NCI-H2227 (cell line): ENCODE data around the gene RAP1GAP.

ENCODE experiments used
- DNase-seq: peaks from one replicate; lab custom pipeline; 2025; ENCODE audit not compliant: unreplicated experiment; lab: John Stamatoyannopoulos, UW

The RAP1GAP gene

GRCh38 chr1:21614419-21615115 lies 54.6 kb downstream of the RAP1GAP start:
- DNase-seq, result no peak

- no peak for DNase-seq
Observed at GRCh38 chr1:21613072-21613867, 55.9 kb downstream of the RAP1GAP start.

- no peak for DNase-seq
Observed at GRCh38 chr1:21612057-21612456, 57.1 kb downstream of the RAP1GAP start.

DNA sequence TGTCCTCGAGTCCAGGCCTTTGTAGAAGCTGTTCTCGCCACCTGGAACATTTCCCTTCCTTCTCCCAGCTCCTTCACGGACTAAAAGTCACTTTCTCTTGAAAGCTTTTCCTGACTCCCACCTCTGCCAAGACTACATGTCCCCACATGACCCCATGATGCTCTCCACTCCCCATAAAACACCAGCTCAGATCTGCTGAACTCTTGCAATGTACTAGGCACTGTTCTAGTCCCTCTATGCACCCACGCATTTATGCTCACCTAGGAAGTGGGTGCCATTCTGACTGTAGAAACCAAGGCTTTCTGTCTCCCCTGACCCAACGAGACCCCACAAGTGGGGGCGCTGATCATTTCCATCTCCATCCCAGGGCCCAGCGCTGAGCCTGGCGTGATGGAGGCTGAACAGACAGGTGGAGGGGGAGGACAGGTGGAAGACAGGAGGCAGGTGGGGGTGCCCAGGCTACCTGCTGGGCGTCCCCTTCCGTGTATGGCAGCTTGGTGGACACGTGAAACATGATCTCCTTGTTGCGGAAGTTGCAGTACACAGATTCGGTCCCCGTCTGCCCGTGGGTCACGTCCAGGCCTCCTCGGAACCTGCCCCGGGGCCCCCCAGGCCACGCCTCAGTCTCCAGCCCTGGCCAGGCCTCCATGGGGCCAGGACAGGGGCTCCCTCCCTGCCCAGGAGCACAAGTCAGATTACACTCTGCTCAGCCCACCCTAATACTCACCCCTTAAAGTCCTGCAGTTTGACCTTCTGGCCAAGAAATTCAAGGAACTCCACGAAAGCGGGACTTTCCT lies 58.0 kb downstream of the RAP1GAP start:
- DNase-seq, result no peak

- no peak for DNase-seq
Observed at GRCh38 chr1:21610027-21610426, 59.1 kb downstream of the RAP1GAP start.

DNA sequence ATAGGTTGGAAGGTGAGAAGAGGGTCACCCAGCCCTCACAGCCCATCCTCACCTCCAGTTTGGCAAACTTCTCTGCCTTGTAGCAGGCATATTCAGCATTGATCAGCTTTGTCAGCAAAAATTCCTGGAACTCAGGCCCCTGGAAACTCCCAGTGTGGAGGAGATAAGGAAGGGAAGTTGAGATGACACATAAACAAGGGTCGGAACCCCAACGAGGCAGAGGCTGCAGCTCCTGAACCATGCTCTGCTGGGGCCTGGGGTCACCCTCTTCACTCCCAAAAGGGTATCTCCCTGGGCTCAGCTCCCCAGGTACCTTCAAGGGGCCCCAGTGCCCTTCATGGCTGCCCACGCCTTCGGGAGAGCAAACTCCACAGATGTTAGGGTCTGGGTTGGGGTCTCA lies 60.4 kb downstream of the RAP1GAP start:
- DNase-seq, result no peak

GRCh38 chr1:21607549-21608529 lies 61.3 kb downstream of the RAP1GAP start:
- DNase-seq, result peak; percentile 47

GRCh38 chr1:21605964-21606705 lies 63.0 kb downstream of the RAP1GAP start:
- DNase-seq, result no peak

DNA sequence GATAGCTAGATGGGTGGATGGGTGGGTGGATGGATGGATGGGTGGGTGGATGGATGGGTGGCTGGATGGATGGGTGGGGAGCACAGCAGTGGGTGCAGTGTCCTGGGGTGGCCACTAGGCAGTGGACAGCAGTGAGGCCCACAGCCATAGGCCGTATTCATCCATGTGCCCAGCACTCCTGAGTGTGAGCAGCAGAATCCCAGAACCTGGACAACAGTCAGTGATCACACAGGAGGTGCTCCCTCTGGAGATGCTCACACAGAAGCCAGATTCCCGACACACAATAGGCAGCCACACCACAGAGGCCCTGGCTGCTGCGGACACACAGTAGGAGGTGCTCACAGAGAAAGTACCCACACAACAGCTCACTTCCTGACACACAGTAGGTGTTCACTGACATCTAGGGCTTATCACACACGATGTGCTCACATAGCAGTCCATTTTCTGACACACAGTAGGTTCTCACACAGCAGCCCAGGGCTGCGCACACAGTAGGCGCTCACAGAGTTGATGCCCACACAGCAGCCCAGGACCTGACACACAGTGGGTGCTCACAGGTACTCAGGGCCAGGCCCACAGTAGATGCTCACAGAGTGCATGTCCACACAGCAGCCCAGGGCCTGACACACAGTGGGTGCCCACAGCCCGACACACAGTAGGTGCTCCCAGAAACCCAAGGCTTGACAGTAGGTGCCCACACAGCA lies 64.0 kb downstream of the RAP1GAP start:
- DNase-seq, result no peak

DNA sequence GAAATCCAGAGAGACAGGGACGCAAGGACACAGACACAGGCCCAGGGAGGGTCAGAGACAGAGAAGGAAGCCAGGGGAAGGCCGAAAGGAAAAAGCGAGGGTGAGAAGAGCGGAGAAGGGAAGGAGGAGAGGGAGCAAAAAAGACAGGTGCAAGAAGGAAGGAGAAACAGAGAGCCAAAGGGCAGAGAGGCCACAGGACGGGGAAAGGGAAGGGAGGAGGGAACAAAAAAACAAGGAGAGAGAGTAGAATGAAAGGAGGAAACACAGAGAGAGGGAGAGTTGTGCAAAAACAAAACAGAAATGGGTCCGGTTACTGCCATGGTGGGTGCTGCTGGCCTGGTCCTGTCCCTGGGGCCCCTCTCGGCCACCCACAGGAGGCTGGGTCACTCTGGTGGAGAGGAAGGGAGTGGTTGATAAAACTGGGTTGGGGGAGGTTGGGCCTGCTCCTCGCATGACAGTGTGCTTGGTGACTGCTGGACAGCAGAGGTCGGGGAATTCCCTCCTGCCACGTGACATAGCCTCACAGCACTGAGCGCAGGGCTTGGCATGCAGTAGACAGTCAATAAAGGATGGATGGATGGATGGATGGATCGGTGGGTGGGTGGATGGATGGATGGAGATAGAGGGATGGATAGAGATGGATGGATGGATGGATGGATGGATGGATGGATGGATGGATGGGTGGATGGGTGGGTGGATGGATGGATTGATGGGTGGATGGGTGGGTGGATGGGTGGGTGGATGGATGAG lies 64.8 kb downstream of the RAP1GAP start:
- DNase-seq, result no peak

DNA sequence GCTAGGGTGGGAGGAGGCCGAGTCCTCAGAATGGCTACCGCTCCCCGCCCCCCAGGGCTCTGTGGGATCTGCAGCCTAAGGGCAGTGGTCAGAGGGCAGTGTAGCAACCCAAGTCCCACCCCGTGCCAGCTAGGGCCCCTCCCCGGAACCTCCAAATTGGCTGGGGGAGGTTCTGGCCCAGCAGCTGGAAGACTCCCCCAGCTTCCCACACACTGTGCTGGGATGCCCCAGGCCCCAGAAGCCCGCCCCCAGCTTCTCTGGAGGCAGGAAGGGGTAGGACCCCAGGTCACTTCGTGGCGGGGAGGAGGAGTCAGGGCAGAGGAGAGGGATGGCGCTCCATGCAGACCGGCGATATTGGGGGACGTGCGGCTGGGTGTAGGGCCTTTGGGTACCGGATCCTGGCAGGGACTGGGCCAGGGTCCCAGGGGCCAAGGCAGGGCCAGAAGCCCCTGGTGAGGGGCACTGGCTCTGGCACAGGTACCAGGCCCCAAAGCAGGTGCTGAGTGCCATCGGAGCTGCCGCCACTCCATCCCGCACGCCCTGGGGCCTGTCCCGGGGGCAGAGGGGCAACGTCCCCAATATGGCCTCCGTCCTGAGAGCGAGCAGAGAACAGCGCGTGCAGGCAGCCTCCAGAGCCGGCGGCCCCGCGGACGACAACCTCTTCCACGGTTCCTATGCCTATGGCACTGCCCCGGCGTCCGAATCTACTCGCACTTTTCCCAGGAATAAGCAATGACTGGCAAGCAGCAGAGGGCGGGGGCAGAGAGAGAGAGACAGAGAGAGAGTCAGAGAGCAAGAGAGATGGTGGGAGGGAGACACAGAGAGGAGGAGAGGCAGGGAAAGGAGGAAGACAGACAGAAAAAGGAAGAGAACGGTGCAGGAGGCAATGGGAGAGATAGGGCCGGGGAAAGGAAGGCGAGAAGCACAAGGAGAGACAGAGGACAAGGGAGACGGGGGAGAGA lies 65.7 kb downstream of the RAP1GAP start:
- no peak for DNase-seq

DNA sequence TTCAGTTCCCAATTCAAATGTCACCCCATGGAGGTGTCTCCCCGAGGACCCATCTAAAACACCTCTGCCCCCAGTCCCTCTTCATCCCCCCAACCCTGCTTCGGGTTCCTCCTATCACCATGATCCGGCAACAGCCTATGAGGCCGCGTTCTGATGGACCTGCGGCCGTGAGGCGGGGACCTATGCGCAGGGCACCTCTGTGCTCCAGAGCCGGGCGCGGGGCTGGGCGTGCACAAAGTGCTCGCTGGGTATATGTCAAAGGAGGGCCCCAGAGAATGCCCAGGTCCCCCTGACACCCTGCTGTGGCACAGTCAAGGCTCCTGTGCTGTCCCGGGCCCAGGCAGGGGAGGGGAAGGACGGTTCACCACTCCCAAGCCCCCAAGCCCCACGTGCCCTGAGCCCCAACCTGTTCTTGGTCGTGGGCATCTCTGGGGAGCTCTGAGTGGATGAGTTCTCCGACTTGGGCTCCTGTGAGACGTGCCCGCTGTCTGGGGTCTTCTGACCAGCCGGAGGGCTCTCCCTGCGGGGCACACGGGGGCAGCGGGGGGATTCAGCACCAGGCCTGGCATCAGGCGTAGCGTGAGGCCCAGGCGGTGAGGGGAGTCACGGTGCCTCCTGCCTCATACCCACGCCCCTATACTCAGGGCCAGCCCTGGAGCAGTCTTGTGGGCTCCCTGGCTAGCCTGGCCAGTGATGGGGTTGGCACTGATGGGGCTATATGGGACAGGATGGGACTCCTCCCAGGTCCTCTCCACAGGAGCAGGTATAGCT lies 67.7 kb downstream of the RAP1GAP start:
- no peak for DNase-seq

DNA sequence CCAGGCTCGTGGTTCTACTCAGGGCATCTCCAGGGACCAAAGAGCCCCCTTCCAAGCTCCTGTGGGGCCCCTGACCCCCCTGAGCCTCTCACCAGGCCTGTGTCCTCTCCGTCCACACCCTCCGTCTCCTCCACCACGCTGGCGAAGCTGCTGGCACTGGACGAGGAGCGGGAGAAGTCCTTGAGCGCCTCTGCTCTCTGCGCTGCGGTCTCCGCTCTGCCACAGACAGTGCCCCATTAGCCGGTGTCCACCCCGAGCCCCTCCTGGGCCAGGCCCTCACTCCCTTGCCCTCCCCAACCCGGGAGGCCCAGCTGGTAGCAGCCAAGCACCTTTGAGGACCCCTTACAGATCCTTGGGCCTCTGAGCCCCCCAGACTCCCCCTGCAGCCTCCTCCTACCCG lies 69.8 kb downstream of the RAP1GAP start:
- no peak for DNase-seq

- DNase-seq, result no peak
Observed at GRCh38 chr1:21598904-21599303, 70.3 kb downstream of the RAP1GAP start.

GRCh38 chr1:21598417-21598816 lies 70.7 kb downstream of the RAP1GAP start:
- no peak for DNase-seq

GRCh38 chr1:21597753-21598152 lies 71.4 kb downstream of the RAP1GAP start:
- no peak for DNase-seq

- no peak for DNase-seq
Observed at GRCh38 chr1:21596628-21597027, 72.5 kb downstream of the RAP1GAP start.
